CD4-positive, alpha-beta T cell (primary cell): ENCODE results near the gene ZNRF1. TPM values are rescaled to one million over a fixed set of nuclear protein-coding genes. Genes with fewer than 3 reads are reported as not detected.

Experiments used
- ATAC-seq: fragments of 200-7000 bp; cut with Tn5 transposase; one replicate; pipeline ENCODE4 v1.10.0; 2022; ENCODE audit warnings: mild to moderate bottlenecking; ENCODE audit not compliant: poor library complexity
- CTCF ChIA-PET: fragments of 350-600 bp; sonication (Branson Sonifier 250); formaldehyde crosslinking; loops from one replicate; lab custom pipeline; 2021; ENCODE audit warnings: antibody characterized with exemption, inconsistent platforms; lab: Charles Lee
- POLR2A ChIA-PET: fragments of 350-600 bp; sonication (Branson Sonifier 250); formaldehyde crosslinking; loops from one replicate; lab custom pipeline; 2021; ENCODE audit warnings: antibody characterized with exemption, inconsistent platforms; lab: Charles Lee
- DNase-seq, 14 experiments: peaks; one replicate each; pipeline ENCODE4 v3.0.0-alpha.2; 2013 to 2020; ENCODE audit warnings: mixed read lengths in 2 of 14
- H3K27ac ChIP-seq, 2 donors: one replicate each; pipeline versions ENCODE4 v1.5.1 to v1.7.0; 2013; ENCODE audit warnings: low read length in 2 of 2, low read depth in 1 of 2, mild to moderate bottlenecking in 1 of 2
- H3K27me3 ChIP-seq, 2 experiments: 1 replicate in 1 of 2; 2 replicates in 1 of 2; pipeline versions ENCODE4 v1.6.1 to v1.7.0; 2013; ENCODE audit warnings: low read length in 2 of 2, control low read depth in 1 of 2, mild to moderate bottlenecking in 1 of 2, moderate library complexity in 1 of 2; ENCODE audit not compliant: insufficient read depth in 2 of 2, control insufficient read depth in 1 of 2
- H3K36me3 ChIP-seq: one replicate; pipeline ENCODE4 v1.6.1; 2013; ENCODE audit warnings: low read length, control low read depth; ENCODE audit not compliant: insufficient read depth
- H3K4me1 ChIP-seq: one replicate; pipeline ENCODE4 v1.6.1; 2013; ENCODE audit warnings: low read length, control low read depth; ENCODE audit not compliant: insufficient read depth
- H3K4me3 ChIP-seq: one replicate; pipeline ENCODE4 v1.5.1; 2013; ENCODE audit warnings: mild to moderate bottlenecking, low read length, moderate library complexity
- H3K9me3 ChIP-seq, 2 experiments: 1 replicate in 1 of 2; 2 replicates in 1 of 2; pipeline versions ENCODE4 v1.6.1 to v1.7.0; 2013; ENCODE audit warnings: low read length in 2 of 2, mild to moderate bottlenecking in 2 of 2, control low read depth in 1 of 2, moderate library complexity in 1 of 2; ENCODE audit not compliant: control insufficient read depth in 1 of 2, insufficient read depth in 1 of 2
- H3K27ac Mint-ChIP-seq: one replicate; pipeline ENCODE4 v1.8.0; 2020; ENCODE audit warnings: mixed read lengths
- H3K27me3 Mint-ChIP-seq: one replicate; pipeline ENCODE4 v1.8.0; 2021; ENCODE audit warnings: mixed read lengths
- H3K36me3 Mint-ChIP-seq: one replicate; pipeline ENCODE4 v1.8.0; 2021; ENCODE audit warnings: low read depth, mixed read lengths
- H3K4me1 Mint-ChIP-seq: one replicate; pipeline ENCODE4 v1.8.0; 2021; ENCODE audit warnings: low read depth, mixed read lengths
- H3K4me3 Mint-ChIP-seq: one replicate; pipeline ENCODE4 v1.8.0; 2020; ENCODE audit warnings: mild to moderate bottlenecking, mixed read lengths
- H3K9me3 Mint-ChIP-seq: one replicate; pipeline ENCODE4 v1.8.0; 2020; ENCODE audit warnings: mixed read lengths
- CTCF ChIP-seq: fragments of 200-600 bp; IDR thresholded peaks from one replicate; pipeline ENCODE4 v1.8.0; 2022; ENCODE audit warnings: antibody characterized with exemption, mild to moderate bottlenecking
- intact Hi-C, 2 experiments: fragments of 100-400 bp; cut with DNase I in 1 of 2; cut with micrococcal nuclease in 1 of 2; formaldehyde crosslinking; loops; one replicate each; pipeline versions ENCODE4 v1.15.1 to v1.9.0; 2023 to 2025; cut with DNase I, micrococcal nuclease
- total RNA-seq, 174 experiments: library from RNA in 2 of 174; stranded (reverse) in 2 of 174; gene quantifications; one replicate each; pipeline ENCODE4 v1.2.3 and lab custom pipeline; 2021 to 2026

The ZNRF1 gene
- total RNA-seq, 2 experiments from 2014 or later: 2.8 to 4.0 TPM

DNA sequence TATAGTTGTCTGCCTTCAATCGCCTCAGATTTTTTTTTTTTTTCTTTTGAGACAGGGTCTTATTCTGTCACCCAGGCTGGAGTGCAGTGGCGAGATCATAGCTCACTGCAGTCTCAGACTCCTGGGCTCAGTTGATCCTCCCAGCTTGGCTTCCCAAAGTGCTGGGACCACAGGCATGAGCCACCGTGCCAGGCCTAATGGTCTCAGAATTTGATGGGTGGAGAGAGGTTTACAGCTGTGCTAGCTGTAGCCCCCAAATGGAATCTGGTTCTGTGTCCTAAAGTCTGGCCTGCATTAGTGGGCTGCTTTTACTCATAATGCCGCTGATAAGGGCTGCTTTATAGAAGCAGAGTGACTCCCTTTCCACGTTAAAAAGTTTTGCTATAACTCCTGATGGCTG is 5.1 kb downstream of the ZNRF1 start:
- H3K4me1 Mint-ChIP-seq: peaks cover 15% of the 10 kb centered on the region
- no peaks in the 10 kb centered on the region for H3K9me3 Mint-ChIP-seq
- DNase-seq (no peak), ATAC-seq (no peak)
- no peaks in the 10 kb centered on the region for H3K36me3 Mint-ChIP-seq
- Histone ChIP-seq H3K9me3 (no peaks in the 10 kb centered on the region), H3K27ac (no peak overlapping the region), H3K36me3 (no peaks in the 10 kb centered on the region), H3K4me1 (peaks cover 18% of the 10 kb centered on the region), H3K4me3 (no peak overlapping the region), H3K27me3 (no peaks in the 10 kb centered on the region)
- no peak for TF ChIP-seq CTCF
- ChIA-PET CTCF (interaction anchor here (2.5 kb wide), 1 partner anchor 107 kb away, joined by 10 read pairs; no protein-coding TSS in a partner anchor), POLR2A (no interaction called here)
- no peak overlapping the region for H3K27ac Mint-ChIP-seq
- H3K4me3 Mint-ChIP-seq: no peak overlapping the region
- no peaks in the 10 kb centered on the region for H3K27me3 Mint-ChIP-seq
- intact Hi-C loops: loop anchor here in 1 of 2 experiments (5.0 kb wide), 1 partner anchor 53 kb away; no protein-coding TSS in a partner anchor

DNA sequence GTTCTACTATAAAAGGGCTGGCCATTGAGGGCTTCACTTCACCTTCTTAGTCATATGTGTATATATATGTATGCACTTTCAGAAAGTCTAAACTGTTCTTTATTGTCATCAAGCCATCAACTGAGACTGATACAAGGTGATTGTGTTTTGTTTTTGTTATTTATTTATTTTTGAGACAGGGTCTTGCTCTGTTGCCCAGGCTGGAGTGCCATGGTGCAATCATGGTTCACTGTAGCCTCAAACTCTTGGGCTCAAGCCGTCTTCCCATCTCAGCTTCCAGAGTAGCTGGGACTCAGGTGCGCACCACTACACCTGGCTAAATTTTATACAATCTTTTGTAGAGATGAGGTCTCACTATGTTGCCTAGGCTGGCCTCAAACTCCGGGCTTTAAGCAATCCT is 5.6 kb downstream of the ZNRF1 start:
- Histone ChIP-seq H3K4me3 (no peak overlapping the region), H3K27me3 (no peaks in the 10 kb centered on the region), H3K9me3 (no peaks in the 10 kb centered on the region), H3K27ac (no peak overlapping the region), H3K4me1 (peaks cover 16% of the 10 kb centered on the region), H3K36me3 (no peaks in the 10 kb centered on the region)
- intact Hi-C loops: loop anchor here in 1 of 2 experiments (5.0 kb wide), 1 partner anchor 53 kb away; no protein-coding TSS in a partner anchor
- DNase-seq (no peak), ATAC-seq (no peak)
- no peak overlapping the region for H3K27ac Mint-ChIP-seq
- no peaks in the 10 kb centered on the region for H3K27me3 Mint-ChIP-seq
- no peak overlapping the region for H3K4me3 Mint-ChIP-seq
- TF ChIP-seq CTCF: no peak
- H3K9me3 Mint-ChIP-seq: no peaks in the 10 kb centered on the region
- POLR2A ChIA-PET: interaction anchor here (0.6 to 0.8 kb wide), 2 partner anchors 19 to 429 kb away, joined by 3 read pairs; partner anchors contain the start of gene CFDP1
- peaks cover 15% of the 10 kb centered on the region for H3K4me1 Mint-ChIP-seq
- H3K36me3 Mint-ChIP-seq: no peaks in the 10 kb centered on the region
- CTCF ChIA-PET: interaction anchor here (2.5 kb wide), 1 partner anchor 106 kb away, joined by 10 read pairs; no protein-coding TSS in a partner anchor

DNA sequence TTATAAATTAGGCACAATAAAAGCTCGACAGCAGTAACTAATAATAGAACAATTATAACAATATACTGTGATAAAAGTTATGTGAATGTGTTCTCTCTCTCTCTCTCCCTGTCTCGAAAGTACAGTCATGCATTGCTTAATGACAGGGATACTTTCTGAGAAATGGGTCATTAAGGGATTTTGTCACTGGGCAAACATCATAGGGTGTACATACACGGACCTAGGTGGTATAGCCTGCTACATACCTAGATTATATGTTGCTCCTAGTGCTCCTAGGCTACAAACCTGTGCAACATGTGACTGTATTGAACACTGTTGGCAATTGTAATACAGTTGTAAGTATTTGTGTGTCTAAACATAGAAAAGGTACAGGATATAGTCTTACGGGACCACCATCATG is 6.9 kb downstream of the ZNRF1 start:
- no peaks in the 10 kb centered on the region for H3K9me3 Mint-ChIP-seq
- Histone ChIP-seq H3K27me3 (no peaks in the 10 kb centered on the region), H3K4me1 (peaks cover 4% of the 10 kb centered on the region), H3K9me3 (no peaks in the 10 kb centered on the region), H3K27ac (no peak overlapping the region), H3K36me3 (no peaks in the 10 kb centered on the region), H3K4me3 (no peak overlapping the region)
- no peaks in the 10 kb centered on the region for H3K27me3 Mint-ChIP-seq
- no peak overlapping the region for H3K4me3 Mint-ChIP-seq
- DNase-seq: no peak
- H3K36me3 Mint-ChIP-seq: no peaks in the 10 kb centered on the region
- no peak for ATAC-seq
- no peak overlapping the region for H3K27ac Mint-ChIP-seq
- intact Hi-C loops: no loop called here
- ChIA-PET POLR2A (interaction anchor here (0.8 kb wide), 1 partner anchor 12 kb away, joined by 4 read pairs; no protein-coding TSS in a partner anchor), CTCF (interaction anchor here (2.5 to 2.7 kb wide), 2 partner anchors 105 to 106 kb away, joined by 8 to 10 read pairs; no protein-coding TSS in a partner anchor)
- peaks cover 6% of the 10 kb centered on the region for H3K4me1 Mint-ChIP-seq
- TF ChIP-seq CTCF: no peak
